GM10266 (cell line): Measurements from ENCODE around the gene MYO7B.

Source experiments
- DNase-seq: peaks from one replicate; pipeline ENCODE4 v3.0.0; 2012; ENCODE audit errors: extremely low spot score
- TF ChIP-seq, protein P1 (sequence below): IDR thresholded peaks from 2 replicates; pipeline ENCODE4 v1.5.1; 2012; ENCODE audit warnings: mild to moderate bottlenecking, low read depth; ENCODE audit not compliant: control insufficient read depth, insufficient read depth; ENCODE audit errors: missing control alignments

MYO7B gene

DNA sequence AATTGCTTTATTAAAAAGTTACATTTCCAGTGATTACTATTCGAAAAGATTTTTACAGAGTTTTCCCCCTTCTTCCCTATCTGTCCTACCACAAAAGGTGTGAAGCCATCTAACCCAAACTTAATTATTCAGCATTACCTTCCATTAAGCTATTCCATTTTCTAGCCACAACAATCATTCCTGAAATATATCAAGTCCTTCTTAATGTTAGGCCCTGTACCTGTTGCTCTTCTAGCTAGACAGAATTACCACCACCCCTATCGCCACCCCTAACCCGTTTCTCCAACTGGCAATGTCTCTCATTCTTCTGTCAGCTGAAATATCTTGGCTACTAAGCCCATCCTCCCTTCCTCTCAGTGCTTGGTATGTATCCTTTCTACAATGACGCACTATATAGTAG lies 23.1 kb upstream of the MYO7B start:
- TF ChIP-seq, protein P1, sequence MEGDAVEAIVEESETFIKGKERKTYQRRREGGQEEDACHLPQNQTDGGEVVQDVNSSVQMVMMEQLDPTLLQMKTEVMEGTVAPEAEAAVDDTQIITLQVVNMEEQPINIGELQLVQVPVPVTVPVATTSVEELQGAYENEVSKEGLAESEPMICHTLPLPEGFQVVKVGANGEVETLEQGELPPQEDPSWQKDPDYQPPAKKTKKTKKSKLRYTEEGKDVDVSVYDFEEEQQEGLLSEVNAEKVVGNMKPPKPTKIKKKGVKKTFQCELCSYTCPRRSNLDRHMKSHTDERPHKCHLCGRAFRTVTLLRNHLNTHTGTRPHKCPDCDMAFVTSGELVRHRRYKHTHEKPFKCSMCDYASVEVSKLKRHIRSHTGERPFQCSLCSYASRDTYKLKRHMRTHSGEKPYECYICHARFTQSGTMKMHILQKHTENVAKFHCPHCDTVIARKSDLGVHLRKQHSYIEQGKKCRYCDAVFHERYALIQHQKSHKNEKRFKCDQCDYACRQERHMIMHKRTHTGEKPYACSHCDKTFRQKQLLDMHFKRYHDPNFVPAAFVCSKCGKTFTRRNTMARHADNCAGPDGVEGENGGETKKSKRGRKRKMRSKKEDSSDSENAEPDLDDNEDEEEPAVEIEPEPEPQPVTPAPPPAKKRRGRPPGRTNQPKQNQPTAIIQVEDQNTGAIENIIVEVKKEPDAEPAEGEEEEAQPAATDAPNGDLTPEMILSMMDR, result no peak
- no peak for DNase-seq

DNA sequence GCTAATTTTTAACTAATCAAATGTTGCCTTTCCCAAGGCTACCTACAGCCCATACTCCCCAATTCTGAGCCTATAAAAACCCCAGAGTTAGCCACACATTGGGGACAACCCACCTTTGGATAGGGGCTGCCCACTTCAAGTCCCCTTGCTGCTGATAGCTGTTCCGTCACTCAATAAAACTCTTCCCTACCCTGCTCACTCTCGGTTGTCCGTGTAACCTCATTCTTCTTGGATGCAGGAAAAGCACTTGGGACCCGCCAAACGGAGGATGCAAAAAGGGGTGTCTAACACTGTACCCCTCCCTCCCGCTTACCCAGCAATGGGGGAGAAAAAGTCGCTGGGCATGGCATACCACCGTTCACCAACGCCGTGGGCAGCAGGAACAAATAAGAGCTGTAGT lies 21.4 kb upstream of the MYO7B start:
- TF ChIP-seq, protein P1, result no peak
- DNase-seq, result no peak

DNA sequence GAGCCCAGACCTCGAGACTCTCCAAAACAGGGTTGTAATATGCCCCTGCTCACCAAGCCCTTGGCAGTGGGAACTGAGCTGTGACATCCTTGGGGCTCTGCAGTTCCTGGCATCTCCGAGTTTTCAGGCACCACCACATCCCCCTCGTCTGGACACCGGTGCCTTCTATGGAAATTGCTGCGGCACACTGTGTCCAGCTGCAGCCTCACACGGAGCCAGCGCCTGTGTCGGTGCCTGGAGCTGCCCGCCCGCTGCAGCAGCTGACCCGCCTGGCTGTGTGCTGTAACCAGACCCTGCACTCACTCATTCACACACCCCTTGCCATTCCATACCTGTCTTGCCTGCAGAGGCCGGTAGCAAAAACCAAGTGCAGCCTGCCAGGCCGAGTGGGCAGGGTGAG lies 21.0 kb upstream of the MYO7B start:
- TF ChIP-seq, protein P1, result no peak
- DNase-seq, result no peak

DNA sequence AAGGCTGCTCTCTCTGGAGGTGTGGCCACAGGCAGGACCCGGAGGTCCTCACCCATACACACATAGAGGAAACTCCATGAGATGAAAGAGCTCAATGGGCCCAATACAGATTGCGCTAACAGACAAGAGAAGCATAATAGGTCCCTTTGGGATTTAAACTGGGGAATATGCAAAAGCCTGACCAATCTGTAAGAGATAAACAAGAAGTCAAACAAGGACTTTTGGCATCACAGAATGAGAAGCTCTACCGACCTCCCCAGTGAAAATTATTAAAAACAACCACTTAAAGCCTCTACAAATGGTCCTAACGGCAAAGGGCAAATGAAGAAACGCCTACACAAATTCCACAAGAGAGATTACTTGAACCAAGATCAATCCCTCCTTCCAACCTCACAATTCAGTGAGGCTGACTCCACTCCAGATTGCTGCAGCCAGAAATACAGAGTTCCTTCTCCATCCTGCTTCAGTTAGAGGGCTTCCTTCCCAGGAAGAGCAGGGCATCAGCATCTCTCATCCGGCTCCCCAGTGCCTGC lies 20.0 kb upstream of the MYO7B start:
- TF ChIP-seq, protein P1, result no peak

DNA sequence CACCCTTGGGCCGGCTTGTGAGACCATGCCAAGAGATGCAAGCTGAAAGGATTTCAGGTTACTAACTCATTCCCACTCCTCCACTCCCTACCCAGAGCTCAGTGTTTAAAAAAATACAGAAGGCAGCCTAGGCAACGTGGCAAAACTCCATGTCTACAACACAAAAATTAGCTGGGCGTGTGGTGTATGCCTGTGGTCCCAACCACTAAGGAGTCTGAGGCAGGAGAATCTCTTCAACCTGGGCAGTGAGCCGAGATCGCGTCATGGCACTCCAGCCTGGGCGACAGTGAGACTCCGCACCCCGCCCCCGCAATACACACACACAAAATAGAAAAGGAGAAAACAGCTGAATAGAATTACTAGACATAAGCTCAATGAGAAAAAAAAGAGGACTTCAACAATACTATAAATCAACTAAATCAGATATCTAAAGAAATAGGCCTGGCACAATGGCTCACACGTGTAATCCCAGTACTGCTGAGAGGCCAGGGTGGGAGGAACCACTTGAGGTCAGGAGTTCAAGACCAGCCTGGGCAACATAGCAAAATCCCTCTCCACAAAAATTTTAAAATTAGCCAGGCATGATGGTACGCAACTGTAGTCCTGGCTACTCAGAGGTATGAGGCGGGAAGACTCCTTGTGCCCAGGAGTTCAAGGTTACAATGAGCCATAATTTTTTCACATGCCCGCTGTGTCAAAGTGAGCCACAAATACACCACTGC lies 19.3 kb upstream of the MYO7B start:
- DNase-seq, result no peak
- TF ChIP-seq, protein P1, result no peak

More for the DNA sequence above, 20.0 kb upstream of the MYO7B start:
- DNase-seq, result no peak

DNA sequence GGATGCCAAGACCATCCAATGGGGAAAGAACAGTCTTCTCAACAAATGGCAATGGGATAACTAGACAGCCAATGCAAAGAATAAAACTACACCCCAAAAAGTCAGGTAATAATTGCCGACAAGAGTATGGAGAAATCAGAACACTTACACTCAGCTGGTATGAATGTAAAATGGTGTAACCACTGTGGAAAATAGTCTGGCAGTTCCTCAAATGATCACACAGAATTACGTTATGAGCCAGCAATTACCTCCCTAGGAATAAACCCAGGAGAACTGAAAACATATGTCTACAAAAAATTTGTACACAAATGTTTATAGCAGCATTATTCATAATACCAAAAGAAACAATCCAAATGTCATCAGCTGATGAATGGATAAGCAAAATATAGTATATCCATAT lies 18.0 kb upstream of the MYO7B start:
- TF ChIP-seq, protein P1, result no peak
- no peak for DNase-seq

DNA sequence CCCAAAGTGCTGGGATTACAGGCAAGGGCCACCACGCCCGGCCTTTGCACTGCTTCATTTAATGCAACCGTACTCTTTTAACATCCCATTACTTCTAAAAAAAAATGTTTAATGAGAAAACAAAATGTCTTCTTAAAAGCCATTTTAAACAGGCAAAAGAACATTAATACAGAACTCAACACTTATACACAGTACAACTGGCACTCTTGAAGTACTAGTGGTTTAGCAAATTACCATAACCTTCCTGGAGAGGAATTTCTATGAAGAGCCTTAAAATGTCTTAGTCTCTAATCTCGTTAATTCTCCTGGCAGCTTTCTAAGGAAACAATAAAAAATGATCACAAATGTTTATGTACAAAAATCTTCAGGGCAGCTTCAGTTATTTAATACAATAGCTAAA lies 15.1 kb upstream of the MYO7B start:
- TF ChIP-seq, protein P1, result no peak
- DNase-seq, result no peak
